ENCODE data around the gene EMC9.
"Not testable (repeated sequence)": the region's sequence is repeated elsewhere in the genome, so short reads cannot be mapped to it uniquely, and the experiment has no call there.

EMC9 gene

GRCh38 chr14:24108336-24108874 is 33.0 kb downstream of the EMC9 start:
- no peak for DNase-seq (ENCODE audit: low read depth)

- DNase-seq (ENCODE audit: low read depth): no peak
These were observed 34.6 kb downstream of the EMC9 start for GRCh38 chr14:24106672-24107271.

- not testable (repeated sequence) for DNase-seq (ENCODE audit: low read depth)
These were observed 35.7 kb downstream of the EMC9 start for GRCh38 chr14:24105609-24106239.

GRCh38 chr14:24103451-24103850 is 37.9 kb downstream of the EMC9 start:
- DNase-seq (ENCODE audit: low read depth): no peak

GRCh38 chr14:24102357-24103048 is 38.9 kb downstream of the EMC9 start:
- DNase-seq (ENCODE audit: low read depth): no peak

- DNase-seq (ENCODE audit: low read depth): no peak
These were observed 40.4 kb downstream of the EMC9 start for GRCh38 chr14:24100982-24101494.

GRCh38 chr14:24100197-24100981 is 41.0 kb downstream of the EMC9 start:
- no peak for DNase-seq (ENCODE audit: low read depth)

GRCh38 chr14:24098927-24099813 is 42.2 kb downstream of the EMC9 start:
- no peak for DNase-seq (ENCODE audit: low read depth)

- no peak for DNase-seq (ENCODE audit: low read depth)
These were observed 43.0 kb downstream of the EMC9 start for GRCh38 chr14:24098229-24098926.

- DNase-seq (ENCODE audit: low read depth): no peak
These were observed 44.7 kb downstream of the EMC9 start for GRCh38 chr14:24096545-24097181.

GRCh38 chr14:24095271-24096068 is 45.9 kb downstream of the EMC9 start:
- DNase-seq (ENCODE audit: low read depth): no peak

GRCh38 chr14:24094841-24095270 is 46.5 kb downstream of the EMC9 start:
- DNase-seq (ENCODE audit: low read depth): no peak

- DNase-seq (ENCODE audit: low read depth): peak; percentile 70
These were observed 47.2 kb downstream of the EMC9 start, which contains the start of gene PCK2 for GRCh38 chr14:24093901-24094840. PCK2 (plus strand) TSS chr14:24094311; CDS start chr14:24094406, 95 bp downstream.

GRCh38 chr14:24093207-24093900 is 48.0 kb downstream of the EMC9 start:
- no peak for DNase-seq (ENCODE audit: low read depth)

GRCh38 chr14:24092505-24093206 is 48.7 kb downstream of the EMC9 start:
- no peak for DNase-seq (ENCODE audit: low read depth)

GRCh38 chr14:24092110-24092504 is 49.3 kb downstream of the EMC9 start:
- no peak for DNase-seq (ENCODE audit: low read depth)

- no peak for DNase-seq (ENCODE audit: low read depth)
These were observed 51.5 kb downstream of the EMC9 start for GRCh38 chr14:24089890-24090289.
